AG04450 (cell line): ENCODE measurements around the gene LRP2. TPM values are rescaled to one million over a fixed set of nuclear protein-coding genes. Genes with fewer than 3 reads are reported as not detected.
"Not testable (repeated sequence)": the region's sequence is repeated elsewhere in the genome, so short reads cannot be mapped to it uniquely, and the experiment has no call there.

Experiments used
- CTCF ChIA-PET: fragments of 300-600, 350-600 bp; formaldehyde crosslinking; extraction: SDS; loops from one replicate; lab custom pipeline; 2022; ENCODE audit warnings: antibody characterized with exemption, inconsistent platforms; lab: Charles Lee
- POLR2A ChIA-PET: fragments of 350-600 bp; formaldehyde crosslinking; extraction: SDS; loops from one replicate; lab custom pipeline; 2021; ENCODE audit warnings: antibody characterized with exemption, inconsistent platforms; lab: Yijun Ruan, JAX
- DNase-seq: peaks from one replicate; pipeline ENCODE4 v3.0.0-alpha.2; 2011; ENCODE audit warnings: low read depth, low spot score
- H3K27ac ChIP-seq: one replicate; pipeline ENCODE4 v1.5.1; 2012; ENCODE audit warnings: low read depth, low read length, control low read depth
- H3K27me3 ChIP-seq: one replicate; pipeline ENCODE4 v1.6.0; 2012; ENCODE audit warnings: low read length; ENCODE audit not compliant: control insufficient read depth, insufficient read depth
- H3K4me3 ChIP-seq: 2 replicates; pipeline ENCODE4 v1.5.1; 2011; ENCODE audit warnings: mild to moderate bottlenecking, low read depth, low read length, control low read depth
- H3K9me3 ChIP-seq: 2 replicates; pipeline ENCODE4 v1.5.1; 2012; ENCODE audit warnings: low read length; ENCODE audit not compliant: control insufficient read depth, insufficient read depth
- CTCF ChIP-seq: IDR thresholded peaks from 2 replicates; pipeline ENCODE4 v1.5.1; 2011; ENCODE audit warnings: low read depth, low read length, control low read depth, inconsistent platforms
- polyA minus RNA-seq: library from RNA; depleted of rRNA, polyadenylated mRNA; stranded (reverse); fragments of >200 nt; gene quantifications from 2 replicates; pipeline ENCODE4 v1.2.3, GENCODE V29; 2011; rRNA and poly(A)+ RNA removed
- polyA plus RNA-seq: library from polyadenylated mRNA; depleted of rRNA; stranded (reverse); fragments of >200 nt; gene quantifications from 2 replicates; pipeline ENCODE4 v1.2.3, GENCODE V29; 2011; rRNA removed

The LRP2 gene
- polyA plus RNA-seq (not detected in 2 replicates), polyA minus RNA-seq (under 0.01 TPM in 1 of 2 replicates, not detected in the other)

GRCh38 chr2:169362118-169362893, at the start of gene LRP2:
TSS of gene LRP2 (minus strand) at chr2:169362534. CDS start at chr2:169362399, 135 bp downstream.
- CTCF ChIA-PET = no interaction called here
- DNase-seq = no peak

GRCh38 chr2:169406891-169407290, 44.6 kb upstream of the LRP2 start:
- Histone ChIP-seq H3K27ac (no peak overlapping the region), H3K4me3 (no peak overlapping the region), H3K9me3 (no peaks in the 10 kb centered on the region), H3K27me3 (no peaks in the 10 kb centered on the region)
- DNase-seq = no peak
- TF ChIP-seq CTCF = no peak
- ChIA-PET CTCF (no interaction called here), POLR2A (no interaction called here)

More at GRCh38 chr2:169362118-169362893, at the start of gene LRP2:
- no peak within 1 kb of the TSS for H3K27ac ChIP-seq
- TF ChIP-seq CTCF = no peak
- H3K4me3 ChIP-seq = peak within 1 kb of the TSS; percentile 35
- POLR2A ChIA-PET = no interaction called here
- H3K27me3 ChIP-seq = peaks cover 49% of the 10 kb centered on the region
- H3K9me3 ChIP-seq = no peaks in the 10 kb centered on the region; the same call in 1 of the 2 replicates

- H3K27ac ChIP-seq, H3K4me3 ChIP-seq, H3K27me3 ChIP-seq, CTCF ChIA-PET, POLR2A ChIA-PET, H3K9me3 ChIP-seq, DNase-seq: not testable (repeated sequence)
Measured at GRCh38 chr2:169399491-169399890, 37.2 kb upstream of the LRP2 start.

GRCh38 chr2:169397697-169398096, 35.4 kb upstream of the LRP2 start:
- no peak overlapping the region for H3K27ac ChIP-seq
- no peak for TF ChIP-seq CTCF
- H3K4me3 ChIP-seq = no peak overlapping the region
- CTCF ChIA-PET = interaction anchor here (0.9 to 1.1 kb wide), 2 partner anchors 11 to 154 kb away, joined by 3 to 4 read pairs; no protein-coding TSS in a partner anchor
- no peaks in the 10 kb centered on the region for H3K9me3 ChIP-seq
- no peak for DNase-seq
- peaks cover 2% of the 10 kb centered on the region for H3K27me3 ChIP-seq
- POLR2A ChIA-PET = no interaction called here

GRCh38 chr2:169395821-169396374, 33.6 kb upstream of the LRP2 start:
- Histone ChIP-seq H3K27ac (no peak overlapping the region), H3K27me3 (peaks cover 3% of the 10 kb centered on the region), H3K9me3 (no peaks in the 10 kb centered on the region), H3K4me3 (no peak overlapping the region)
- no peak for DNase-seq
- ChIA-PET POLR2A (no interaction called here), CTCF (no interaction called here)
- TF ChIP-seq CTCF = no peak
